NCI-H1048 (cell line): ENCODE data around the gene ARHGAP29.

Source experiments
- DNase-seq: peaks from one replicate; lab custom pipeline; 2025; lab: John Stamatoyannopoulos, UW

The ARHGAP29 gene

GRCh38 chr1:94259635-94260289 is 22.4 kb upstream of the ARHGAP29 start:
- DNase-seq = no peak

GRCh38 chr1:94258873-94259331 is 21.5 kb upstream of the ARHGAP29 start:
- DNase-seq = no peak

- no peak for DNase-seq
Measured at GRCh38 chr1:94257444-94257843, 20.1 kb upstream of the ARHGAP29 start.

- no peak for DNase-seq
Measured at GRCh38 chr1:94255476-94255875, 18.1 kb upstream of the ARHGAP29 start.

- DNase-seq = no peak
Measured at GRCh38 chr1:94254073-94254810, 16.9 kb upstream of the ARHGAP29 start.

- no peak for DNase-seq
Measured at GRCh38 chr1:94253456-94254017, 16.2 kb upstream of the ARHGAP29 start.

- no peak for DNase-seq
Measured at GRCh38 chr1:94250341-94250740, 13.0 kb upstream of the ARHGAP29 start.

- DNase-seq = no peak
Measured at GRCh38 chr1:94248956-94249688, 11.7 kb upstream of the ARHGAP29 start.

GRCh38 chr1:94247138-94248094 is 10.0 kb upstream of the ARHGAP29 start:
- DNase-seq = no peak

- no peak for DNase-seq
Measured at GRCh38 chr1:94246692-94247137, 9.3 kb upstream of the ARHGAP29 start.

- DNase-seq = no peak
Measured at GRCh38 chr1:94245747-94246438, 8.5 kb upstream of the ARHGAP29 start.

- DNase-seq = no peak
Measured at GRCh38 chr1:94244816-94245215, 7.4 kb upstream of the ARHGAP29 start.

- DNase-seq = no peak
Measured at GRCh38 chr1:94243665-94244064, 6.3 kb upstream of the ARHGAP29 start.

- DNase-seq = no peak
Measured at GRCh38 chr1:94240822-94241221, 3.4 kb upstream of the ARHGAP29 start.

GRCh38 chr1:94239796-94240195 is 2.4 kb upstream of the ARHGAP29 start:
- DNase-seq = no peak

GRCh38 chr1:94239051-94239450 is 1.7 kb upstream of the ARHGAP29 start:
- DNase-seq = no peak

GRCh38 chr1:94236630-94237290 is 624 bp downstream of the ARHGAP29 start:
- no peak for DNase-seq

- DNase-seq = no peak
Measured at GRCh38 chr1:94236013-94236491, 1.3 kb downstream of the ARHGAP29 start.

- DNase-seq = no peak
Measured at GRCh38 chr1:94235189-94236012, 2.0 kb downstream of the ARHGAP29 start.
